Nephron (organoid): Measurements from ENCODE around the gene SLCO3A1.

ENCODE experiments used
- H3K27ac Mint-ChIP-seq, 3 experiments: 2 replicates each; pipeline ENCODE4 v1.8.0; 2020; ENCODE audit warnings: mixed read lengths in 3 of 3, mild to moderate bottlenecking in 2 of 3, moderate library complexity in 1 of 3
- H3K27me3 Mint-ChIP-seq: 2 replicates; pipeline ENCODE4 v1.8.0; 2021; ENCODE audit warnings: low read depth, mild to moderate bottlenecking, moderate library complexity, mixed read lengths
- H3K36me3 Mint-ChIP-seq: 2 replicates; pipeline ENCODE4 v1.8.0; 2020; ENCODE audit warnings: low read depth, mixed read lengths
- H3K4me1 Mint-ChIP-seq: 2 replicates; pipeline ENCODE4 v1.8.0; 2020; ENCODE audit warnings: mixed read lengths
- H3K4me3 Mint-ChIP-seq, 3 experiments: 2 replicates each; pipeline ENCODE4 v1.8.0; 2020; ENCODE audit warnings: mild to moderate bottlenecking in 3 of 3, mixed read lengths in 3 of 3, moderate library complexity in 2 of 3
- H3K9me3 Mint-ChIP-seq: 2 replicates; pipeline ENCODE4 v1.8.0; 2020; ENCODE audit warnings: mixed read lengths
- TF ChIP-seq, protein P1 (sequence below), 3 experiments: fragments of 200-600 bp; sonication (generic); IDR thresholded peaks; one replicate each; pipeline ENCODE4 v1.5.0; 2021; ENCODE audit warnings: antibody characterized with exemption in 3 of 3; ENCODE audit not compliant: unreplicated experiment in 3 of 3

SLCO3A1 gene

DNA sequence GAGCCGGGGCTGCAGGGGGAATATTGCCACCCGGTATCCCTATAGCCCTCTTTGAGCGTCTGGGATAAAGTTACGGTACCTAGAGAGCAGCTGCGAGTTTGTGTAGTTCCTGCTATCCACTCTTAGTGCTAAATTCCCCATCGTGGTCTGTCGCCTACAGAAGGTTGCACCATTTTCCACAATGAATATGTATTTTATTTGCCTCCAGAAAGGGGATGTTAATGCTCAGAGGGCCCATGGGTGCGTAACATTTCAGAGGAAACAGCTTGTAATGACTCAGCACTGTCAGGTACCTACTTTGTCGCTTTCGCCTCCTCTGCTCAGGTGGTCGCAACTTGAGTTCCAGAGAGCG is 1.1 kb downstream of the SLCO3A1 start:
- Mint-ChIP-seq H3K27me3 (peaks cover 51% of the 10 kb centered on the region), H3K36me3 (no peaks in the 10 kb centered on the region), H3K27ac (no peak overlapping the region), H3K9me3 (no peaks in the 10 kb centered on the region), H3K4me3 (peak overlapping the region; percentile 82 to 92 (median 85)), H3K4me1 (peaks cover 39% of the 10 kb centered on the region)
- TF ChIP-seq, protein P1, sequence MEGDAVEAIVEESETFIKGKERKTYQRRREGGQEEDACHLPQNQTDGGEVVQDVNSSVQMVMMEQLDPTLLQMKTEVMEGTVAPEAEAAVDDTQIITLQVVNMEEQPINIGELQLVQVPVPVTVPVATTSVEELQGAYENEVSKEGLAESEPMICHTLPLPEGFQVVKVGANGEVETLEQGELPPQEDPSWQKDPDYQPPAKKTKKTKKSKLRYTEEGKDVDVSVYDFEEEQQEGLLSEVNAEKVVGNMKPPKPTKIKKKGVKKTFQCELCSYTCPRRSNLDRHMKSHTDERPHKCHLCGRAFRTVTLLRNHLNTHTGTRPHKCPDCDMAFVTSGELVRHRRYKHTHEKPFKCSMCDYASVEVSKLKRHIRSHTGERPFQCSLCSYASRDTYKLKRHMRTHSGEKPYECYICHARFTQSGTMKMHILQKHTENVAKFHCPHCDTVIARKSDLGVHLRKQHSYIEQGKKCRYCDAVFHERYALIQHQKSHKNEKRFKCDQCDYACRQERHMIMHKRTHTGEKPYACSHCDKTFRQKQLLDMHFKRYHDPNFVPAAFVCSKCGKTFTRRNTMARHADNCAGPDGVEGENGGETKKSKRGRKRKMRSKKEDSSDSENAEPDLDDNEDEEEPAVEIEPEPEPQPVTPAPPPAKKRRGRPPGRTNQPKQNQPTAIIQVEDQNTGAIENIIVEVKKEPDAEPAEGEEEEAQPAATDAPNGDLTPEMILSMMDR (IDR thresholded peaks at IDR 0.05; ENCODE audit: unreplicated experiment in 3 of 3), result no peak

DNA sequence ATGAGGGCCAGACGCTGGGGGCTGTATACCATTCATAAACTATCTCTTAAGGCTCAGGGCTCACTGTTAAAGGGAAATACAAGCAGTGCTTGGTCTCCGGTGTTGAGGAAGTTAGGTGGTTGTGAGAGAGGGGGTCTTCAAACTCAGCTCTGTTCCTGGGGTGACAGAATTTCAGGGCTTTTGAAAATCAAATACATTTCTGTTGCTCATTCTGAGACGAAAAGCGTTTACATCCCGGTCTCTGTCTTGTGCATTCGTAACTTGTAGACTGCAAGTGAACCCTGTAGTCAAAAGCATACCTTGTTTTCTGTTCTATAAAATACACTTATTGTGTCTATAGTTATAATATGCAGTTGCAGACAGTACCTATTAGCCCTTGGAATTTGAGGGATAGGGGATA is 1.7 kb downstream of the SLCO3A1 start:
- Mint-ChIP-seq H3K36me3 (no peaks in the 10 kb centered on the region), H3K9me3 (no peaks in the 10 kb centered on the region), H3K27ac (peak overlapping the region in 1 of 3 experiments; percentile 5), H3K27me3 (peaks cover 51% of the 10 kb centered on the region), H3K4me3 (peak overlapping the region; percentile 82 to 92 (median 85)), H3K4me1 (peaks cover 35% of the 10 kb centered on the region)
- TF ChIP-seq, protein P1 (IDR thresholded peaks at IDR 0.05; ENCODE audit: unreplicated experiment in 3 of 3), result no peak

DNA sequence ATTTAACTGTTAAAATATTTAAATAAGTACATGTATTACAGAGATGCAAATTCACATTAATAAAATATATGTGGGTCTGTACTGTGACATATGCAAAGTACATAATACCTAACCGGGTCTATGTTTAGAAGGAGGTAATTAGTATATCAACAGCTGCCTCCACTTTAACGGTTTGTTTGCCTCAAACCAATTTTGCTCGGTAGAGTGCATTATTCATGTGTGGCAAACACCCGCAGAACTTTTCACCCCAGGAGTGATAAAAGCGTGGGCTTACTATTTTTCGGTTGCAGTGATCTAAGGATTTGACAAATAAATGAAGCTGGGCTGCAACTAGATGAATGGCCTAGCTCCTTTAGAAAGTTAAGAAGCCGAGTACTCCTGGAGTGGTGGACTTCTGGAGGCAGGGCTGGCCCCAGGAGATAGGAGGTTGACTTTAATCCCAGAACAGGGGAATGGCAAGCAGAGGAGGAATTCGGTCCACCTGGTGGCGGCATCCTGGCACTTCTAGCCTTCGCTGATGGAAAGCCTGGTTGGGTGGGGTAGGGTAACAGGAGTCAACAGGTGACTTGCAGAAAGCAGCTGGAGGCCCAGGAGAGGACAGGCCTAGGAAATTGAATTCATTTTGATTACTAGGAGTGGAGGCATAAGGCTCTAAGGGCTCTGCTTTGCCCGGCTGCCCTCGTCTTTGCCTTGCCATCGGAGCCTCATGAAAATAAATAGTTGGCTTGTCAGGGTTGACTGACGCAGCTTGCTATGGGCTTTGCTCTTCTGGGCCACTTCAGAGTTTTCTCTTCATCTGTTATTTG is 2.4 kb downstream of the SLCO3A1 start:
- Mint-ChIP-seq H3K27me3 (peaks cover 56% of the 10 kb centered on the region), H3K4me3 (peak overlapping the region in 2 of 3 experiments; percentile 23 to 64), H3K27ac (no peak overlapping the region), H3K4me1 (peaks cover 35% of the 10 kb centered on the region), H3K9me3 (no peaks in the 10 kb centered on the region), H3K36me3 (no peaks in the 10 kb centered on the region)
- TF ChIP-seq, protein P1 (IDR thresholded peaks at IDR 0.05; ENCODE audit: unreplicated experiment in 3 of 3), result peak in 1 of 3 experiments; percentile 25

DNA sequence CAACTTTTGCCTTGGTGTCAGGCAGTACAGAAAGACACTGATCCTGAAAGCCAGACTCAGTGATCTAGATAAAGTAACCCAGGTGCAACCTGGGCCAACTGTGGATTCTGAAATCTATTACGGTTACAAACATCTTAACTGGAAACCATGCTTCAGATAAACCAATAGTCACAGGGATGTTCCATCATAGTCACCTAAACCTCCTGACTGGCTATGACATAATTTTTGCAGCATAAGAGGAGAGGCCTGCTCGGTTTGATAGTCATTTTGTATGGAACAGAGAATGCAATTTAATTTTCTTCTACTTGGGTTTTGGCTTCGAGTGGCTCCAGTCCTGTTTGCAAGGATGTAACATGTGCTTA is 3.7 kb downstream of the SLCO3A1 start:
- no peak overlapping the region for H3K4me3 Mint-ChIP-seq
- no peaks in the 10 kb centered on the region for H3K36me3 Mint-ChIP-seq
- H3K4me1 Mint-ChIP-seq, result peaks cover 28% of the 10 kb centered on the region
- no peak overlapping the region for H3K27ac Mint-ChIP-seq
- TF ChIP-seq, protein P1 (IDR thresholded peaks at IDR 0.05; ENCODE audit: unreplicated experiment in 3 of 3), result no peak
- H3K9me3 Mint-ChIP-seq, result no peaks in the 10 kb centered on the region
- H3K27me3 Mint-ChIP-seq, result peaks cover 50% of the 10 kb centered on the region

DNA sequence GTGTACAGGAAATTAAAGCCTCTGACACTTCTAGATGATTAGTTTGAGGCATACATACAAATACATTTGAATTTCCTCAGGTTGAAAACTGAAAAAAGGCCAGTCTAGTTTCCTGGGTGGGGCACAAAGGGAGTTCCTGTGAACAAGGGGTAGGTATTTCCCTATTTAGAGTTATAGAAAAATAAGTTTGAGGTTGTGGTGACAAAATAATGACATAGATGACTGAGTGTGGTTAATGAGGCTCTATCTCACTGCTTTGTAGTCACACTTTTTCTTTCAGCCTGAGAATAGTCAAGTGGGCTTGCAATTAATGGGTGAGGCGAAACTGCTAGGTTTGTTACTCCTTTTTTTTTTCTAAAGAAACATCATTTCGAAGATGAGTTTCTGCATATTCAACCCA is 4.3 kb downstream of the SLCO3A1 start:
- H3K4me3 Mint-ChIP-seq, result no peak overlapping the region
- TF ChIP-seq, protein P1 (IDR thresholded peaks at IDR 0.05; ENCODE audit: unreplicated experiment in 3 of 3), result no peak
- no peaks in the 10 kb centered on the region for H3K9me3 Mint-ChIP-seq
- H3K36me3 Mint-ChIP-seq, result no peaks in the 10 kb centered on the region
- H3K27me3 Mint-ChIP-seq, result peaks cover 44% of the 10 kb centered on the region
- H3K27ac Mint-ChIP-seq, result no peak overlapping the region
- peaks cover 27% of the 10 kb centered on the region for H3K4me1 Mint-ChIP-seq

DNA sequence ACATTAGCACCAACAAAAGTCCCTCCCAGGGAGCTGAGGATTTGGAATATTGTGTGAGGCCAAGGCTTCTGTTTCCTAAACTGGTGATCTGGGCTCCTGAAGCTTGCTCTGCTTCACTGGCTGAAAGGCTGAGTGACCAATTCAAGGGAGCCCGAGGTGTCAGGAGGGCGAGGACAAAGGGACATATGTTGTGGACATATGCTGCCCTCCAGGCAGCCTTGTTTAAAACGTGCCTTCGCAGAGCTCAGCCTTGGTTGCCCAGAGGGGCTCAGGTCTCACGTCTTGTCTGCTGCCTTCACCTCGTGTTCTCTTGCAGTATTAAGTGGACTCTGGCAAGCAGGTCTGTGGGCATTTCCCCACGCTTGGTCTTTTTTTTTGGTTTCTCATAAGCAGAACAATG is 7.0 kb downstream of the SLCO3A1 start:
- peaks cover 39% of the 10 kb centered on the region for H3K27me3 Mint-ChIP-seq
- H3K27ac Mint-ChIP-seq, result no peak overlapping the region
- H3K36me3 Mint-ChIP-seq, result no peaks in the 10 kb centered on the region
- TF ChIP-seq, protein P1 (IDR thresholded peaks at IDR 0.05; ENCODE audit: unreplicated experiment in 3 of 3), result no peak
- peaks cover 34% of the 10 kb centered on the region for H3K4me1 Mint-ChIP-seq
- H3K9me3 Mint-ChIP-seq, result no peaks in the 10 kb centered on the region
- H3K4me3 Mint-ChIP-seq, result no peak overlapping the region
